OCI-LY1 (cell line): Measurements from ENCODE around the gene MACROD2.

ENCODE experiments used
- H2AFZ ChIP-seq: fragments of 200-600 bp; sonication (generic), shearing (Covaris generic); 2 replicates; pipeline ENCODE4 v1.6.0; 2014; ENCODE audit warnings: antibody characterized with exemption, mild to moderate bottlenecking, low read length
- H3F3A ChIP-seq: fragments of 200-600 bp; sonication (generic), shearing (Covaris generic); 2 replicates; pipeline ENCODE4 v1.6.0; 2014; ENCODE audit warnings: mild to moderate bottlenecking, antibody characterized with exemption, low read length, moderate library complexity; ENCODE audit not compliant: insufficient read depth
- H3K27ac ChIP-seq: fragments of 200-600 bp; sonication (generic); 2 replicates; pipeline ENCODE4 v1.5.1; 2014; ENCODE audit warnings: low read length, mixed run types, mild to moderate bottlenecking, low read depth; ENCODE audit not compliant: poor library complexity, severe bottlenecking
- H3K27me3 ChIP-seq: fragments of 200-600 bp; sonication (generic); 2 replicates; pipeline ENCODE4 v1.6.0; 2014; ENCODE audit warnings: antibody characterized with exemption, mild to moderate bottlenecking, low read length, moderate library complexity; ENCODE audit not compliant: insufficient read depth
- H3K36me3 ChIP-seq: fragments of 200-600 bp; sonication (generic); 2 replicates; pipeline ENCODE4 v1.6.1; 2014; ENCODE audit warnings: mild to moderate bottlenecking, antibody characterized with exemption, low read length, moderate library complexity, mixed read lengths; ENCODE audit not compliant: insufficient read depth
- H3K4me1 ChIP-seq: fragments of 200-600 bp; sonication (generic); 2 replicates; pipeline ENCODE4 v1.5.1; 2014; ENCODE audit warnings: mild to moderate bottlenecking, low read length, moderate library complexity; ENCODE audit not compliant: insufficient read depth, severe bottlenecking
- H3K4me2 ChIP-seq: fragments of 200-600 bp; sonication (generic), shearing (Covaris generic); 2 replicates; pipeline ENCODE4 v1.6.1; 2014; ENCODE audit warnings: low read length
- H3K4me3 ChIP-seq: fragments of 200-600 bp; sonication (generic); 2 replicates; pipeline ENCODE4 v1.5.1; 2014; ENCODE audit warnings: low read length, low read depth, mild to moderate bottlenecking, mixed read lengths; ENCODE audit not compliant: poor library complexity, severe bottlenecking
- H3K79me2 ChIP-seq: fragments of 200-600 bp; shearing (Covaris generic); 2 replicates; pipeline ENCODE4 v1.6.1; 2016; ENCODE audit warnings: mixed run types, low read length, mixed read lengths; ENCODE audit not compliant: insufficient read depth
- H3K9ac ChIP-seq: fragments of 200-600 bp; sonication (generic), shearing (Covaris generic); 2 replicates; pipeline ENCODE4 v1.6.1; 2014; ENCODE audit warnings: mild to moderate bottlenecking, low read length, mixed read lengths
- H3K9me2 ChIP-seq: fragments of 200-600 bp; sonication (generic), shearing (Covaris generic); 2 replicates; pipeline ENCODE4 v1.6.1; 2014; ENCODE audit warnings: low read depth, mild to moderate bottlenecking, low read length, mixed read lengths
- H3K9me3 ChIP-seq: fragments of 200-600 bp; shearing (Covaris generic); 2 replicates; pipeline ENCODE4 v1.6.1; 2014; ENCODE audit warnings: low read length, mixed read lengths
- H4K20me1 ChIP-seq: fragments of 200-600 bp; sonication (generic), shearing (Covaris generic); 2 replicates; pipeline ENCODE4 v1.6.0; 2016; ENCODE audit warnings: mild to moderate bottlenecking, low read length; ENCODE audit not compliant: insufficient read depth
- EZH2 ChIP-seq: fragments of 200-600 bp; sonication (generic), shearing (Covaris generic); IDR thresholded peaks from 2 replicates; pipeline ENCODE4 v1.8.0; 2017; ENCODE audit warnings: borderline replicate concordance, mixed run types, mild to moderate bottlenecking, antibody characterized with exemption, low read length, moderate library complexity, mixed read lengths
- TF ChIP-seq, protein P1 (sequence below): fragments of 200-600 bp; sonication (generic), shearing (Covaris generic); IDR thresholded peaks from 2 replicates; pipeline ENCODE4 v1.5.1; 2017; ENCODE audit warnings: mild to moderate bottlenecking, antibody characterized with exemption, low read length, moderate library complexity, mixed read lengths

The MACROD2 gene

GRCh38 chr20:15623215-15623614 is 1627.9 kb downstream of the MACROD2 start:
- H3F3A ChIP-seq = no peaks in the 10 kb centered on the region
- H3K9me3 ChIP-seq = no peaks in the 10 kb centered on the region
- TF ChIP-seq, protein P1, sequence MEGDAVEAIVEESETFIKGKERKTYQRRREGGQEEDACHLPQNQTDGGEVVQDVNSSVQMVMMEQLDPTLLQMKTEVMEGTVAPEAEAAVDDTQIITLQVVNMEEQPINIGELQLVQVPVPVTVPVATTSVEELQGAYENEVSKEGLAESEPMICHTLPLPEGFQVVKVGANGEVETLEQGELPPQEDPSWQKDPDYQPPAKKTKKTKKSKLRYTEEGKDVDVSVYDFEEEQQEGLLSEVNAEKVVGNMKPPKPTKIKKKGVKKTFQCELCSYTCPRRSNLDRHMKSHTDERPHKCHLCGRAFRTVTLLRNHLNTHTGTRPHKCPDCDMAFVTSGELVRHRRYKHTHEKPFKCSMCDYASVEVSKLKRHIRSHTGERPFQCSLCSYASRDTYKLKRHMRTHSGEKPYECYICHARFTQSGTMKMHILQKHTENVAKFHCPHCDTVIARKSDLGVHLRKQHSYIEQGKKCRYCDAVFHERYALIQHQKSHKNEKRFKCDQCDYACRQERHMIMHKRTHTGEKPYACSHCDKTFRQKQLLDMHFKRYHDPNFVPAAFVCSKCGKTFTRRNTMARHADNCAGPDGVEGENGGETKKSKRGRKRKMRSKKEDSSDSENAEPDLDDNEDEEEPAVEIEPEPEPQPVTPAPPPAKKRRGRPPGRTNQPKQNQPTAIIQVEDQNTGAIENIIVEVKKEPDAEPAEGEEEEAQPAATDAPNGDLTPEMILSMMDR = no peak
- no peak for TF ChIP-seq EZH2
- no peak overlapping the region for H2AFZ ChIP-seq
- H4K20me1 ChIP-seq = no peaks in the 10 kb centered on the region
- no peak overlapping the region for H3K4me3 ChIP-seq
- H3K36me3 ChIP-seq = no peaks in the 10 kb centered on the region
- H3K27me3 ChIP-seq = no peaks in the 10 kb centered on the region
- no peaks in the 10 kb centered on the region for H3K4me1 ChIP-seq
- H3K9me2 ChIP-seq = no peaks in the 10 kb centered on the region
- H3K9ac ChIP-seq = no peak overlapping the region
- no peak overlapping the region for H3K4me2 ChIP-seq
- no peaks in the 10 kb centered on the region for H3K79me2 ChIP-seq
- H3K27ac ChIP-seq = no peak overlapping the region

DNA sequence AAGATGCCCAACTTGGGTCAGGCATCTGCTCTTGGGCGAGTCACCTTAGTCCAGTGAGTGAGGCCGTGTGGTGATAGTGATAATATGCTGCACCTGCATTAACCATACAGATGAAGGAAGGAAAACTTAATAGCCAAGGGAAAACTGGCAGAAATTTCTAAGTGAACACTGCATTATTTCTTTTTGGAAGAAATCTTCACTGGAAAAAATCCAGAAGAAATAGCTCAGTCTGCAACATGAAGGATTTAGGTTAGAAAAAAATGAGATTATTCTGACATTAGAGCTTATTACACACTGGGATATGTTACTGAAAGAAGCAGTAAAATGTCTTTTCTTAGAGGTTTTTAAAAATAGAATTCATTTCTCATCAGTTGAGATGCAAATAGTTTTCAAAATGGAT is 1630.7 kb downstream of the MACROD2 start:
- Histone ChIP-seq H3K27me3 (no peaks in the 10 kb centered on the region), H3F3A (no peaks in the 10 kb centered on the region), H3K9ac (no peak overlapping the region), H3K79me2 (no peaks in the 10 kb centered on the region), H3K9me2 (no peaks in the 10 kb centered on the region), H3K4me3 (no peak overlapping the region), H4K20me1 (no peaks in the 10 kb centered on the region), H3K36me3 (no peaks in the 10 kb centered on the region), H3K4me2 (no peak overlapping the region), H3K4me1 (no peaks in the 10 kb centered on the region), H3K27ac (no peak overlapping the region), H2AFZ (no peak overlapping the region), H3K9me3 (no peaks in the 10 kb centered on the region)
- no peak for TF ChIP-seq EZH2
- TF ChIP-seq, protein P1 = no peak

DNA sequence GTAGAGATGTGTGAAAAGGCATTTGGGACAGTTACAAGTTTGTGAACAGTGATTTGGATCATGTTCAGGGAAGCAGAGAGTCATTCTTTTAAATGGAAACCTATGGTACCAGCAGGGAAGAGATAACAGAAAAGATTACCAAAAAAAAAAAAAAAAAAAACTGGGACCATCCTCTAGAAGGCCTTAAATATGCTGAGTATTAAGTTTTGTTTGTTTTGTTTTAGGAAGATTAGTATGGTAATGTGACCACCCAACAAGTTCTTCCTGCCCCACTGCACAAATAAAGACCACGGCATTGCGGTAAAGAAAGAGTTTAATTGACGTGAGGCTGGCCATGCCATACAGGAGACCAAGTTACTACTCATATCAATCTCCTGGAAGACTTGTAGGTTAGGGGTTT is 1631.8 kb downstream of the MACROD2 start:
- Histone ChIP-seq H3K79me2 (no peaks in the 10 kb centered on the region), H2AFZ (no peak overlapping the region), H3K36me3 (no peaks in the 10 kb centered on the region), H3K27ac (no peak overlapping the region), H3K4me3 (no peak overlapping the region), H3K9me3 (no peaks in the 10 kb centered on the region), H3K9ac (no peak overlapping the region), H3K4me2 (no peak overlapping the region), H3K4me1 (no peaks in the 10 kb centered on the region), H3F3A (no peaks in the 10 kb centered on the region), H4K20me1 (no peaks in the 10 kb centered on the region), H3K27me3 (no peaks in the 10 kb centered on the region), H3K9me2 (no peaks in the 10 kb centered on the region)
- TF ChIP-seq, protein P1 = no peak
- no peak for TF ChIP-seq EZH2
